Activated effector memory CD4-positive, alpha-beta T cell treated with Interleukin-2 at 50 U/mL for 16 hours (primary cell): ENCODE measurements around the gene UROC1.

Experiments
- DNase-seq: peaks from one replicate; pipeline ENCODE4 v3.0.0-alpha.2; 2020

UROC1 gene

DNA sequence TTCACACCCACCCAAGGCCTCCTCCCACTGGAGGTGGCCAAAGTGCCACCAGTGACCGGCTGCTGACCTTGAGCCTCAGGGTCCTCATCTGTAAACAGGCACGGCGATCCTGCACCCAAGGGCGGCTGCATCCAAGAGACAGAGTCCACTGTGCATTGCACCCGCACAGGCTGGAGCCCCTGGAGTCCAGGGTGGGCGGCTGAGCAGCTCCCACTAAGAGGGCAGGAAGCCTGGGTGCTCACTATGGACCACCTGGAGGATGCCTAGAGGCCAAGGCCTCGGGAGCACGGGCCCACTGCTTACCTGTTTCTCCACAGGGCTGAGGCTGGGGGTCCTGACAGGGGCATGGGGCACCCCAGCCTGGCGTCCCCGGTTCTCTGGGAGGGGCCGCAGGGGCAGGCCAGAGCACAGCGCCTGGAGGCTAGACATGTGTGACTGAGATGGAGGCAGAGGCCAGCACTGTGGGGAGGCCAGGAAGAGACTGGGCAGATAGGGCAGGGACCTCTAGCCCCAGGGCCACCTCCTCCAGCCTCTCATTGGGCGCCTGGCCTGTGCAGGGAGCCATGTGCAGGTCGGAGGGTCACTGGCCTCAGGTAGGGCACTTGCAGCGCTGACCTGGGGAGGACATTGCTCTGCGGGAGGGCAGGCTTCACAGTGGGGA, at the start of gene UROC1:
UROC1 (minus strand) TSS at position 483 of the 661 bp plus-strand sequence; CDS start at position 429, 54 bp downstream.
- no peak for DNase-seq

- no peak for DNase-seq
Observed at GRCh38 chr3:126562737-126563276, 45.2 kb upstream of the UROC1 start.

DNA sequence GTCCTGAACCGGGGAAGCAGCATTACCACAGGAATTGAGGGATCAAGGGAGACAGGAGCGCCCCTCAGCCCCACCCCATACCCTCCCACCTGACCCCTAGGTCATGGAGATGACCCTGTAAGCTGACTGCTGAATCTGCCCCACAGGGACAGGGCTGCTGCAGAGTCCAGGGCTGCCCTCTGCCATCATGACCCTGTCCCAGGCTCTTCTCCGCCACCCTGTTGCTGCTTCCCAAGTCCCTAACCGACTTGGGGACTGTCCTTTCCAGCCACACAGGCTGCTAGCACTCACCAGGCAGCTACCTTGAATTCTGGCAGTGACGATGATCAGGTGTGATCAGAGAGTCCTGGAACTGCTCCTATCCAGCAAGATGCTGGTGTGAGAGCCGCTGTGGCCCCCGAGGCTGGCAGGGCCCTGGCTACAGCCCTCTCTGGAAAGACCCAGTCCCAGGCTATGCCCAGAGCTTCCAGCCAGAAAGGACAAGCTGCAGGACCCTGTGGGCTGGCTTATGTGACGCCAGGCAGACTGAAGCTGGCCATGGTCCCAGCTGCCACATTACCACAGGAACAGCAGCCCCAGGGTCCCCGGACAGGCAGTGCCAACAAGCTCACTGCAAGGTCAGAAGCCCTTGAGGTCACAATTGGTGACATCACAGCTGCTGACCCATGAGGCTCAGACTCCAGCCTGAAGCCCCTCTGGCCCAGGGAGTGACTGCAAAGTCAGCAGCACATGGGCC, 40.9 kb upstream of the UROC1 start, which contains the start of gene C3orf22:
C3orf22 (minus strand) TSS at position 597 of the 736 bp plus-strand sequence. CDS start 5,542 bp downstream, outside the sequence.
- no peak for DNase-seq

DNA sequence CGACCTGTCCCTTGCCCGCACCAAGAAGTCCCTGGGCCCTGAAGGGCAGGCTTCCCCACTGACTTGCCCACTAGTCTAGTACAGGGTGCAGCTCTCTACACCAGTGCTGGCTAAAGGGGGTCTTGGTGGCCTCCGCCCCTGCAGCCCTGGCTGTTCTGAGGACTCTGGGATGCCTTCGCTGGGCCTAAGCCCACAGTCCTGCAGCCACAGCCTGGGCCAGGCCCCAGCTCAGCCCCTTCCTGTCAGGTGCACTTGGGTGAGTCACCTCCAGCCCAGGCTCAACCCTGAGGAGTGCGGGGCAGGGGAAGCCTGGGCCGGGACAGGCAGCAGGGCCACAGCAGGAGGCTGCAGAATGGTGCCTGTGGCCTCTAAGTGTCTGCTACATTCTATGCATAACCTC, 40.2 kb upstream of the UROC1 start:
- no peak for DNase-seq

- DNase-seq: no peak
Observed at GRCh38 chr3:126557415-126557745, 39.8 kb upstream of the UROC1 start.

DNA sequence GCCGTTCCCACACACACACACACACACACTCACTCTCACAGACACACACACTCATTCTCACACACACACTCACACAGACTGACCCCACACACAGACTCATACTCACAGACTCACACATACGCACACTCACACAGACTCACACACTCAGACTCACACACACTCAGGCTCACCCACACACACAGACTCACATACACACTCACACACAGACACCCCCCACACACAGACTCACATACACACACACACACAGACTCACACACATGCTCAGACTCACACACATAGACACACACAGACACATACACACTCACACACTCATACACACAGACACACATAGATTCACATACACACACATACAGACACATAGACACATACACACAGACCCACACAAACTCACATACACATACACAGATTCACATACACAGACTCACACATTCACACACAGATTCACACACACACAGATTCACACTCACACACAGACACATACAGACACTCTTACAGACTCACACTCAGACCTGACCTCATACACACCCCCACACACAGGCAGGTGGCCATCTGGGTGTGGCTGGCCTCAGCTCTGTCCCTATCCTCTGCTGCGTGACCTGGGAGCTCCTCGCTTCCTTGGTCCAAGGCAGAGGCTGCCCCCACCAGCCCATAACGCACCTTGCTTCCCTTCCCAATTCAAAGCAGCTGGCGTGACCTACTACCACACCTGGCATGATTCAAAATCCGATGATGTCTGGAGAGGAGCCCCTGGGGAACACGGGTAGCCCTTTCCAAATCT, 39.3 kb upstream of the UROC1 start:
- no peak for DNase-seq

GRCh38 chr3:126555795-126556636, 38.4 kb upstream of the UROC1 start:
- DNase-seq: no peak

- DNase-seq: no peak
Observed at GRCh38 chr3:126554560-126555525, 37.3 kb upstream of the UROC1 start.

GRCh38 chr3:126553284-126554084, 35.9 kb upstream of the UROC1 start:
- DNase-seq: no peak

DNA sequence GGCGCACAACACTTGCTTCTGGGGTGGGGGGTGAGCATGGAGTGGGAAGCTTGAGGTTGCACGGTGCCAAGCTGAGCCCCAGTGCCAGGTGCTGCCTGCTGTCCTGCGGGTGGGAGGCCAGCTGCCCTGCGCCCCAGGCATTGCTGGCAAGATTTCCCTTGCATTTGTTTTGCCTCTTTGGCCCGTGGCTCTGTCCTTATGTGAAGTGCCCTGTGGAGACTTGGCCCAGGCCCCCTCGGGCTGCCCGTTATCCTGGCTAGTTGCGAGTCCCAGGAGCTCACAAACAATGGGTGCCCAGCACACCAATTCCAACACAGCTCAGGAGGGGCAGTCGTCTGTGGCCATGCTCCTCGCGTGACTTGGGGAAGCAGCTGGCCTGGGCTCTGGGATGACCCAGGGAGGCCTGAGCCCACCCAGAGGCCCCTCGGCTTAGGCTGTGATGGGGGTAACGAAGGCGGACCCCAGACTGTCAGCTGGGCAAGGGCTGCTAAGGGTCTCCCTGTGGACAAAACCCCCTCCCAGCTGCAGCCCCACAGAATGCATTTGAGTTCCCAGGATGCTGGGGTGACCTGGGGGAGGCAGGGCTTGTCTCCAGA, 35.2 kb upstream of the UROC1 start:
- DNase-seq: no peak

DNA sequence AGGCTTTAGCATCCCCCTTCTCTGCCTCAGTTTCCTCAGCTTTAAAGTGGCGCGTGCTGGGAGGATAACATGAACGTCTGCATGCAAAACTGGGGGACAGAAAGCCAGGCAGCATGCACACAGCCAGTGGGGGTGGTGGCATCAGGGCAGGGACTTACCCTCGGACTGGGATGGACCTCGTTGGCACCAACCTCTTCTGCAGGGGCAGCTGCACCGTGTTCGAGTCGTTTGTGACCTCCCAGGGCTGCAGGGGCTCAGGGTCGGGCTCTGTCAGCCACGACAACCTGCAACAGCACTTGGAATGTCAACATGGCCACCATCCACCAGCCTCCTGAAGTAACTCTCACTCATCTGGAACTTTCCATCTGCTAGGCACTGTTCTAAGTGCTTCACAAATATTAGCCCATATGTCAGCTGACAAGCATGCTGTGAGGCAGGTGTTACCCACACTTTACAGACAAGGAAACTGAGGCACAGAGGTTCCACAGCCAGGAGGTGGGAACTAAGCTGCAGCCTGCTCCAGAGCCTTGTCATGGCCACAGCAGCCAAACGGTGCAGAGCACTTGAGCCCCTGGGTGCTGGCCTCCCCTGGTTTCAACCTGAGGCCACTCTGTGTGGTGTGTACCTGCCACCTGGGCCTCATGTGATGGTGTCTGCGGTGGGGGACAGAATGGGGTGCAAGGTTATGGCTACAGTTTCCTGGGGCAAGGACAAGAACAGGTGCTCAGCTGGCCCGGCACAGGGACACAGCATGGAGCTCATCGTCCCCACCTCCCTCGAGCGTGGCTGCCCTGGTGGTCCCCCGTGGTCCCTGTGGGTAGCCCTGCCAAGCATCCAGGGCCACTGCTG, 34.5 kb upstream of the UROC1 start:
- no peak for DNase-seq

GRCh38 chr3:126551121-126551838, 33.7 kb upstream of the UROC1 start:
- DNase-seq: no peak

DNA sequence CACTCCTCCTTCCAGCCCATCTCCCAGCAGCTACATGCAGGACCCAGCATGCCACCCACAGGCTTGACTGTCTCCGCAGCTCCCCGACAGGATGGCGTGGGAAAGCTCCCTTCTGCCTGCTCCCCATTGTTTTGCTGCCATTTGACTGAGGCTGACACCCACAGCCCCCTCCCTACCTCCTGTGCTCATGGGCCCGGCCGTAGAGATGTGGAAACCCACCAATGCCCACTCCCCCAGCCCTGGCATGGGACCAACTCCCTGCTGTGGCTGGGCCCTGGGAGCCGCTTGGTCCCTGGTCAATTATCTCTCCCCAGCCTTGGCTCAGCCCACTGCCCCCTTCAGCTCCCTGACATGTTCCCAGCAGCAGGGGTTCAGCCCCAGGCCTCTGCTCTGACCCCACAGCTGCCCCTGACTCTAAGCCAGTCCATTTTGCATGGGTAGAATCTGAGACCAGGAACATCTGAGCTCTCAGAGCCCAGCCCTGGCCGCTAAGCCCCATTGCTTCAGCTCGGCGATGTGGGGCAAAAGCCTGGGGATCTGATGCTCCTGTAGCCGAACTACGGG, 33.0 kb upstream of the UROC1 start:
- no peak for DNase-seq

DNA sequence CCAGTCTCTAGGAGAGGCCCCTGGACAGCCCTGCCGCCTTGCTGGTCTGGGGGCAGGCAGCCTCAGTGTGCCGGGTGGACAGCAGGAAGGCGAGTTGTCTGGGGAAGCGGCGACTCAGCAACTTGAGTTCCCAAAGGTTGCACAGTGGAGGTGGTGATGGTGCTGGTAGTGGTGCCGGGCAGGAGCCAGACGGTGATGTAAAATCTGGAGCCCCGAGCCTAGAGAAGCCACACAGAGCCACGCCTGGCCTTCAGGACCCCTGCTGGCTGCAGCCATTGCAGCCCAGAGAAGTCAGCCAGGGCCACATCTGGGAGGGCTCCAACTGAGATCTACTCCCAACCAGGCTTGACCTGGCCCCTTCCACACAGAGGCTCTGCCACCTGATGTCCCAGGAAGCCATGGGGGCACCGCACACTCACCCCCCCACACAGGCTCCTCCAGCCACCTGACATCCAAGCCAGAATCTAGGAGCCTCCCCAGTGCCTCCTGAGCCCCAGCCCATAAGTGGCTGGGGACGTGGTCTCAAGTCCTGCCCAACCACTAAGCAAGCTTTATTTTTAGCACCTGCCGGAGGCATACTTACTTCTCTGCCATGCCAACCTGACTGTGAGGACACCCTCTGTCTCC, 32.4 kb upstream of the UROC1 start:
- no peak for DNase-seq

DNA sequence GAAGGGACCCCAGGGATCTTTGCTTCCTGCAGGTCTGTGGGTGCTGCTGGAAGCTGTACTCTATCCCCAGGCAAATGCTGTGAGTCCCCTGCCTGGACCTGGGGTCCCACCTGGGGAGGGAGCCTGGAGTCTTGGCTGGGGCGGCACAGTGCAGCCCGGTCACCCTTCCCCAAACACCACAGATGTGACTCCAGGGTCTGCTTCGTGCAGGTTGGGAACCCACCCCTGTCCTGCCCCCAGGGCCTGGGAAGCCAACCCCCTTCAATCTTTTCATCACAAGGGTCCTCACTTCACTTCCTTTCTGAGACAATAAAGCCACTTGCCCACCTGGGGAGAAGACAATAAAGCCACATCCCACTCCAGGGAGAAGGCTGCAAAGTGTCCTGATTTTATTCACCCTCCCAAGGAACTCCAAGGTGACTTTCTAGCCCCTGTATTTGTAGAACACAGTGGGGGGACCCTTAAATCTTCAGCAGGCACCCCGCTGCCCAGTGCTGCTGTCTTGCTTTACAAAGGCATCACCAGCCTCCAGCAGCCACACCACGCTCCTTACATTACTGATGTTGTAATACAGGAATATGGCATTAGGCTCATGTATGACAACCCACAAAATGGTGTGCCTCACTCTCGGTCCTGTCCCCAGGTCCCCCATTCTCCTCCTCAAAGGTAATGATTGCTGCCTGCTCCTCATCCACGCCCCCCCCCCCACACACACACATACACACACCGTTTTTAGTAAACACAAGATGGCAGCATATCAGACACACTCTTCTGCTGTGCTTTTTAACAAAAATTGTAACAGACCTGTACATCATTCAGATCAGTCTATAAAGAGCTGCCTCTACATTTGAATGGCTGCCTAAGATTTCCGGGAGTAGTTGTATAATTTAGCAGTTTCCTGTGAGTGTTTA, 31.2 kb upstream of the UROC1 start:
- no peak for DNase-seq

DNA sequence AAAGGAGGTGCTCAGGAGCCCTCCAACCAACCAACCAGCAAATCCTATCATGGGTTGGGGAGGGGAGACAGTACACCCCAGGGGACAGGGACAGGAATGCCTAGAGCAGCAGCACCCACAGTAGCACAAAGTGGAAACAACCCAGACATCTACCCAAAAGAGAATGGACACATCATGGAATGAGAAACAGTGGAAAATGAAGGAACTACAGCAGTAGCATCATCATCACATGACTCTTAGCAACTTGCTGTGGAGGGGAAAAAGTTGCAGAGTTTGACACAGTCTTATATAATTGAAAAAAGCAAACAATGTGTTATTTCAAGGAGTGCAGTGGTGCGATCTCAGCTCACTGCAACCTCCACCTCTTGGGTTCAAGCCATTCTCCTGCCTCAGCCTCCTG, 30.1 kb upstream of the UROC1 start:
- DNase-seq: no peak
